HG03439 (cell line): ENCODE measurements around the gene HDGF.

Experiments
- ATAC-seq: cut with Tn5 transposase; IDR thresholded peaks from one replicate; pipeline ENCODE4 v1.9.1; 2021; ENCODE audit warnings: mild to moderate bottlenecking, moderate library complexity; ENCODE audit not compliant: unreplicated experiment

Gene HDGF

DNA sequence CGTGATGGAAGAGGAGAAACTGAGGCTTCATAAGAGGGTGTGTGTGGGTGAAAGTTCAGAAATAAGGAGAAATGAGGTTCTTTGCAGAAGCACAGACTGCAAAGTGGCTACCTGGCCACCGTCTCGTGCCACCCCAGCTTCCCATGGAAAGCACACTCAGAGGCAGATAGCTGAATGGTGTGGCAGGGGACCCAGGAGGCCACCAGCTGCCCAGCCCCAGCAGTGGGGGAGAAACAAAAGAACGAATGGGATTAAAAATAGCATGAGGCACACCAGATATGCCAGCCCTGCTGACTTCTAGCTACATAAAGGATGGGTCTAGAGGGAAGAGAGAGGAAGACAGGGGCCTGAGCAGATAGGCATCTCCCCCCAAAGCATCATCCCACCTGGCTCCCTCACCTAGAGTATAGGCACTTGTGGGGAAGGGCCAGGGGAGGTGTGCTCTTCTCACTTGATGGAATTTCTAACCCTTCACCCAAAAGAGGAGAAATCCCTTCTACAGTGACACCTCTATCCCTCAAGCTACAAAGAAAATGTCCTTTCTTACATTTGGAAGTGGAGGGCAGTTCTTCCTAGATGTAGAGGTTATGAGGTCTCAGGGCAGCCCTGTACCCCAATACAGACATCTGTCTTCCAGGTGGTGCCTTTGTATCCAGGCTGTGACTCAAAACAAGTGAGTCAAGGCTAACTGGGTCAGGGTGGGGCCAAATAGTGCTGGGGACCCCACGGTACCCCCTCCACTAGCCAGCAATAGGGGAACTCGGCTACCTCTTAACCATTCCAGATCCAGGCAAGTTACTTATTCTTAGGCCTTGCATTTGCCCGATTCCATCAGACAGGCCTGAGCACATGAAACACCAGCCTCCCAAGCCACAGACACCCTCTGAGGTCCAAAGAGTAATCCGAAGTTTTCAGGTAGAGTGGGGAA lies 3.5 kb downstream of the HDGF start:
- ATAC-seq, result no peak

DNA sequence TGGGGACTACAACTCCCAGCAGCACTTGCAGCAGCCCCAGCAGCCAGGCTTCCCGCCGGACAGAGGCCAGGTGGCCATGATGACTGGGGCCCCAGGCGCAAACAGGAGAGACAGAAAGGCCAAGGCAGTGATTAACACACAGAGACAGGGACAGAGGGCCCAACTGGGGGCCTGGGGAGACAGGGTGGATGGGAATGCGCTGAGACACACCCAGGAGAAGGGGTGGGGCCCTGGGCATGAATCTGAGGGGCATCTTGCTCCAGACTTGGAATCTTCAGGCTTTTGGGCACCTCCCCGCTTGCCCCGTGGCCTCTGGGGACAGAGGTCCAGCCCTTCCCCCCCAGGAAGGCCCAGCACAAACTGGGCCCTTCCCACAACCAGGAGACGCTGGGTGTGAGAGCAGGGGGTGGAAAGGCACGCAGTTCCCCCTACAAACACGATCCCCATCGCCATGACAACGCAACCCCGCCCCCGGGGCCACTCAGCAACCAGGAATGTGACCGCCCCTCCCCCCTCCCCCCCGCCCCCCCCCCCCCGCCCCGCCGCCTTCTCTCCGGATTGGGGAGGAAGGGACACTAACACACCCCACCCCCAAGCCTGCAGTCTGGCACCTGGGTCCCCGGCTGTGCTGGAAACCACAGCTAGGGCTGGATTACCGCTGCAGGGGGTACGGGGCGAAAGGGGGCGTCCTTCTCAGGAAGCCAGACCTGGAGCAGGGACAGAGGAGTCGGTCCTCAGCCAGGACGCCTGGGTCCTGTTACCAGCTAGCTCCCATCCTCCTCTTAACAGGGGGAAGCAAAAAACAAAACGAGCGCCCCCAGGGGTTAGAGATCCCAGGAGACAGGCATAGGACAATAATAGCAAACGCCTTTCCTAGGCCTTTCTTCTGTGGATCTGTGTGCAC lies 4.5 kb downstream of the HDGF start:
- no peak for ATAC-seq

DNA sequence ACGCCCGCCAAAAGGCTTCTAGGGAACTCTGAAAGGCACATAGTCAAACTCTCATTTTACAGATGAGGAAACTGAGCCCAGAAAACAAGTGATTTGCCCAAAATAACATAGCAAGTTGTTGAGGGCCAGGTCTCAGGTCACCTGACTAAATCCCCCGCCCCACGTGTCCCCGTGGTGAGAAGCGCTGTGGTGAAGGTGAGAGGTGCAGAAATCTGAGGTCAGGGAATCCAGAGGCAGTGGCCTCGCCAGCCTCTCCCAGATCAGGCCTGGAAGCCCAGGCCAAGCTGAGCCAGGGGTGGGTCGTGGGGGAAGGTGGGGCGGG lies 5.1 kb downstream of the HDGF start:
- no peak for ATAC-seq

DNA sequence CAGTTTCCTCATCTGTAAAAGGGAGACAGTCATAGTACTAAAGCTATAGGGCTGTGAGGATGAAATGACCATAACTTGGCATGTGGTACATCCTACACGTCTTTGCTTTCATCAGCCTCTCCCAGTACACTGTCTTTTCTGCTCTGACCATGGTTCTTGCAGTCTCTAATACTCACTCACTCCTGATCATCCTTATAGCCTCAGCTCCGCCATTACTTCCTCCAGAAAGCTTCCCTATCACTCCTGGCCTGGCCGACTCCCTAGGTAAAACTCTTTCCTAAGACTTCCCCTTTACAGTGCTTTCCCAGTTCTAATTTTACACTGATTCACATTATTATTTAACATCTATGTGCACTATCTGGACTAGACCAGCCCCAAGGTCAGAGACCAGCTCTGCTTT lies 5.6 kb downstream of the HDGF start:
- no peak for ATAC-seq

DNA sequence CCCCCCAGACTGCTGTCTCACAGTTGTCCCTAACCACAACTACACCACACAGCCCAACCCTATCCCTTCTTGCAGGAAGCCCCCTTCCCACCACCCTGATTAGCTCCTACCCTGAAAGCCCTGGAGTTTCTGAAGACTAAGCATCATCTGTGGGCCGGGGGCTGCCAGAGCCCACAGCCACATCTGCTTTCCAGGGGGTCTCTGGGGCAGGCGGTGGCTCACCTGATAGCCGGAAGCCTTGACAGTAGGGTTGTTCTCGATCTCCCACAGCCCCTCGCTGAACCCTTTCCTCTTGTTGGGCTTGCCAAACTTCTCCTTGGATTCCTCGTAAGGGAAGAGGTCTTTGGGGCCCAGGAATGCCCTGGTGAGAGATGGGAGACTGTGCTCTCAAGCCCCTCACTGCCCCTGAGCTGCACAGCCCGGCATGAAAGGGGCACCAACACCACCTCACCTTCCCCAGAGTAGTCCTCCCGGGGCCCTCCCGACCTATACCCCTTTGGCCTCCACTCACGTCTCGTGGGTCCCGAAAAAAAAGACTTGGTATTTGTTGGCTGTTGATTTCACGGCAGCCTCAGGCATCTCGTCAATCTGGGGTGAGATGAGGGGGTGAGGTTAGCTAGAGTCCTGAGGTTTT lies 6.6 kb downstream of the HDGF start:
- no peak for ATAC-seq

DNA sequence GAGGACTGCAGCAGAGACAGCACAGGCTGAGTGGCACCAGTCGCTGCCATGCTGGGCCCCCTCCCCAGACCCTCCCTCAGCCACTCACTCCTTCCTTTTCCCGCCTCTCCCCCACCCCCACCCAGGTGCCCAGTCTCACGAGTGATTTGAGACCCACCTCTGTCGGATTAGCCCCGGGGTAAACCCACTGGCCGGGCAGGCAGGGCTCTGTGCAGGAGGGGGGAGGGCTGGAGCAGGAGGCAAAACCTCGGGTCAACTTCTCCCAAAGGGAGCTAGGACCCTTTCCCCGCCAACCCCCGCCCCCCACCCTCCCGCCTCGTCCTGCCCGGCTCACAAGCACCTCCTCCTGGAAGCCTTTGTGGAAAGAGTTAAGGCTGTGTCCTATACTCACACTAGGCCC lies 7.1 kb downstream of the HDGF start:
- no peak for ATAC-seq

DNA sequence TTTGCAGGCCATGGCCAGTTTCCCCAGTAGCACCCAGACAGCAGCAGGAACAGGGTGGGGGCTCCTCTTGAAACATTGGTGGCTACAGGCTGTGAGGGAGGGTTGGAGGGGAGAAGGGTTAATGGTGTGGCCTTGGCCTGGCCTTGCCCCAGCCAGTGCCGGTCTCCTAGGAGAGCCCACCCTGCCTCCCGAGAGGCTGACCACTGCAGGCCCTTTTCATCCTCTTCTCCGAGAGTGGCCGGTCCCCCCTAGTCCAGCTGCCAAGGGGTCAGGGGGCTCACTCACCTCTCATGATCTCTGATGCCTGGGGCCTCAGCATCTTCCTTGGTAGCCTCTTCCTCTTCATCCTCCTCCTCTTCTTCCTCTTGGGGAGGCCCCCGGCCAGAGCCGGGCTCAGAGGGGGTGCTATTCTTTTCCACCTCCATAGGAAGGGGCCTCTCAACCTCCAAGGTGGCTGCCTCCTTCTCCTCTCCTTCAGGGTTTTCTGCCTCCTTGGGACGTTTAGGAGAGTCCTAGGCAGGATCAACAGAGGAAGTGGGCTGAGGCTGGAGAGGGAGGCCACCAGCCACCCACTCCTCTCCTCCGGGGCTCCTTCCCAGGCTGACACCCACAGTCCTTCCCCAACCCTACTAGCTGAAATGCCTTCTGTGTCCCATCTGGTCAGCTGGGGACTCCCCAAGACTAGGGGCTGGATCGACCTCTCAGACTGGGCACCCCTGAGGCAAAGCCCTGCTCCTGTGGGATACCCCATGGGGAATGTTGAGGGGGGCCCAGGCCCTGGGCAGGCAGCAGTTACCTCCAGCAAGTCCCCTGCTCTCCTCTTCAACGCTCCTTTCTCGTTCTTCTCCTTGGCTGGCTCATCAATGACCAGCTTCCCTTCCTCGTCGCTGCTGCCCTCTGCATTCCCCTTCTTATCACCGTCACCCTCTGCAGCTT lies 7.8 kb downstream of the HDGF start:
- ATAC-seq, result no peak

DNA sequence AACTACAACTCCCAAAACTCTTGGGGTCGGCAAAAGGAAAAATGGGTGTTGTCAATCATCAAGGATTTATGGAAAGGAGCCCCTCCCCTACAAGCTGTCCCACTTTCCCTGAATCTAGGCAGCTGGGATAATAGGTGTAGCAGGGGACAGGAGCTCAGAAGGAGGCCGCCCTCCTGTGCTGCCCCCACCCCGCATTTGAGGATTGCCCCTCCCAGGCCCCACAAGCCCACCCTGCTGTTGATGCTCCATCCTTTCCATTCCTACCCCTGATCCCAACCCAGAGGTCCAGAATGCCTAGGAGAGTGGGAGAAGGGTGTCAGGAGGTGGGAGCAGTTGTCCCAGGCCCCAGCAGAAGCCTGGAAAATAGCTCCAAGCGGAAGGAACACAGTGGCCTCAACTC lies 8.7 kb downstream of the HDGF start:
- no peak for ATAC-seq

DNA sequence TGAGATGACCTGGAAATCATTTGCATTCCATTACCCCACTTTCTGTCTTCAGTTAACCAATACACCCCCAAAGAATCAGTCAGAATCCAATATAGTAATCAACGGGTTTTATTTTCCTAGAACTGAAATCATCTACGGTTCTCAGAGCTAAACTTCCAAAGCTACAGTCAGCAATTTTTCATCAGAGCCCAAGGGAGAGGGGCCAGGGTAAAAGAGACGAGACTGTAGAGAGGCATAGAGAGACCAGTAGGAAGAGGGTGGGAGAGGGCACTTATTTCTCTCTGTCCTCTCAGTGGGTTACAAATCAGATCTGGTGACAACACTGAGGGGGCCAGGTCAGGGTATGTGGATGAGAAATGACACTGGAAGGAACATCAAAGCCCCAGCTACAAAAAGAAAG lies 9.5 kb downstream of the HDGF start:
- no peak for ATAC-seq

DNA sequence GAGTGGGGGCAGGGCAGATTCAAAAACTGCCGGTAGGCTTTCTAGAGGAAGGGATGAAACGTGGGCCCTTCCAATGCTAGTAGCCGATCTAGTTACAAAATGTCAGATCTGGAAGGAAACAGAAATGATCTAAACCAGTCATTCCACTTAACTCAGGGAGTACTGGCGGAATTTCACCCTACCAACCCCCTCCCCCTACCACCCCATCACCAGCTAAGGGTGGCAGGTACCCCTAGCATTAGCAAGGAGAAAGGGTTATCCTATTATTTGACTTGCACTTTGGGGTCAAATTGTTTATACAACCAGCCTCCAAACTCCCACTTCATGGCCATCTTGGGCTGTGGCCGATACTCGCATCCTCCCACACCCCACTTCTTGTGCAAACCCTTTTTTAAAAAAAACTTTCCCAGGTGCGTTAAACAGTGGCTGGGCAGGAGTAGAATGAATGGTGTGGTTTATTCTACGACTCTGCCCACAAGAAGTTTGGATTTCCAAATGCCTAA lies 9.9 kb downstream of the HDGF start:
- peak; percentile 0 for ATAC-seq

DNA sequence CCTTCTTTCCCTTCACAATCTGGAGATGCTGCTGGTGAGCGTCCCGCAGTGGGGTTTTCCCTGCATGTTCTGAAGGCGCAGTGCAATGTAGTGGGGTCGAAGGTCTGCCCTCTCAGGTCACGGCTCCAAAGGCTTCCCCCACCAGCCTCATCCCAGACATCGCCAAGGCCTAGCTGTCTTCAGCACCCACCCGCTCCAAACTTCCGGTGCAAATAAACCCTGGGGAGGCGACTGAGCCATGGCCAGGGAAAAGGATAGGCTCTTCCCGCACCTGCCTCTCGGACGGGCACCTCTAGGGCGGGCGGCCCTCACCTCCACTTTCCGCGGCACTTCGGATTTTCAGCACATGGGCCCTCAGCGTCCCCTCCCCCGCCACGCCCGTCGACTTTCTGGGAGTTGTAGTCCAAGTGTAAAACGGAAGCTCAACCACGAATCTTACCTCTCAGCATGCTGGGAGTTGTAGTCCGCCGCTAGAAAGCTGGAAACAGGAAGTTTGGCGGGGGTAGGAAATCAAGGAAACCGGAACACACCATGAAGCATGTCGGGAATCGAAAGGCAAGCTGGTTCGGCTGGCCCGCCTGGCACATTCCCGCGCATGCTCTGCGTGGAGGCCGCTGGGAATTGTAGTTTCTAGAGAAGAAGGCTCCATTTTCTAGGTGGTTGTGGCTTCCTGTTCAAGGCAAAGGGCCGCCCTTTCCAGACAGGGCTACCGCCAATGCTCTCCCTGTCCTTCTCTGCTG lies 10.6 kb downstream of the HDGF start, which contains the start of gene MRPL24:
Gene MRPL24 (minus strand): TSS at position 348 of the 740 bp plus-strand sequence. CDS start 2,384 bp downstream, outside the sequence.
- peak; percentile 80 for ATAC-seq

DNA sequence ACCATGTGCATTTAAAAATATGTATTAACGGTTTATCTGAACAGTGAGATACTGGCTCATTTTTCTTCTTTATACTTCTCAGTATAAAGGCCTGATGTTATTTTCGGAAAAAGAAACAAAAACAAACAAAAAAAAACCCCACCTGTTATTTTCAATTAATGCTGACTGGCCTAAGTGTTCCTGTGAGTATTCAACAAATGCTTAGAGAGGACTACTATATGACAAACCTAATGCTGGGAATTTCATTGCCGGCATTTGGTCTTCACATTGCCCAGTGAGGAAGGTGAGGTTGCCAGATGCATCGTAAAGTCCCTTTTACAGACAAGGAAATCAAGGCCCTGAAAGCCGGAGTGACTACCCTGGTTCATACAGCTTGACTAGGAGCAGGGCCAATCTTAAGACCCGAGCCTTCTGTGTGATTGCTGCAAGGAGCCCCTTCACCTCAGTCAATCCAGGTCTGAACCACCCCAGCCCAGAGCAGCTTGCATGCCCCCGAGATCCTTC lies 11.2 kb downstream of the HDGF start:
- ATAC-seq, result no peak

DNA sequence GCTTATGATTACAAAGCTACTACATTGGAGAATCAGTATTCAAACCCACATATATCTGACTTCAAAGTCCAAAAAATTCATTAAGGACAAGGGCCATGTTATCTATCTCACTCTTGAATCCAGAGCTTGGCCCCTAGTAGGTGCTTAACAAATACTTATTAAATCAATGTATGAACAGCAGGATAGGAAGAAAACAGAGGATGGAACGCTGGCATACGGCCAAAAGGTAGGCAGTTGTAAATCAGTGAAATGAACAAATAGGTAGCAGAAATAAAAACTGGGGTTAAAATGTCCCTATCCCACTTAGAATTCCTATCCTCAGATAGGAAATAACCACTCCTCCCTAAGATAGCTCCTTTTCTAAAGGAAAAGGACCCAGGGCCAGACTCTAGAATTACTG lies 12.6 kb downstream of the HDGF start:
- no peak for ATAC-seq

DNA sequence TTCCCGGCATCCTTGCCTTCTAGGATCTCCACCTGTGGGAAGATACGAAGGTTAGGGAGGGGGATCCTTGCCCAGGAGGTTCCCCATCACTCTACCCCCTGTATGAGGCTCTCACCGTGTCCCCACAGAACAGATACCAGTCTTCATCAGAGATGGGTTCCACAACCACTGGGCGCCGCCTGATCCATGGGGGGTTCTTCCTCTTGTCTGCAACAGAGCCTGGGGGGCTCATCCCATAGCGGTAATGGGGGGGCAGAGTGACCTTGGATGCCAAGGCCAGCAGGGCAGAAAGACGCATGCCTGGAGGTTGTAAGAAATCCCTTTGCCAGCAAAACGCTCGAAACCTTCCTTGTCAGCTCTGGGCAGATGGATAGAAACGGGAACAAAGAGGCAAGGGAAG lies 13.1 kb downstream of the HDGF start:
- no peak for ATAC-seq

DNA sequence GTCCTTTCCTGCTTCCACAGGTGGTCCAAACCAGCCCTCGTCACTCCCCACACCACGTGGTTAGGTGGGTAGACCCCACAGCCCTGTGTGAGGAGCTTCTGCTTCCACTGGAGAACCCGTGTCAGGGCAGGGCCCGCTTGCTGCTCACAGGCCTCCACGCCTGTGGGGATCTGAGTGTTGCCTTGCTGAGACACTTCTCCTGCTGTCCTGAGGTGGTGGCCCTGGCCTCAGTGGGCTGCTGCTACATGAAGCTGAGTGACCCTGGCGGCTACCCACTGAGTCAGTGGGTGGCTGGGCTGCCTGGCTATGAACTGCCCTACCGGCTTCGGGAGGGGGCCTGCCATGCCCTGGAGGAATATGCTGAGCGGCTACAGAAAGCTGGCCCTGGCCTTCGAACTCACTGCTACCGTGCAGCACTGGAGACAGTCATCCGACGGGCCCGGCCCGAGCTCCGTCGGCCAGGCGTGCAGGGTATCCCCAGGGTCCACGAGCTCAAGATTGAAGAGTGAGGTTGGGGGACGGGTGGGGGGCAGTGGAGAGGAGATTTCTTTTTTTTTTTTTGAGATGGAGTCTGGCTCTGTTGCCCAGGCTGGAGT lies 17.4 kb downstream of the HDGF start:
- no peak for ATAC-seq

DNA sequence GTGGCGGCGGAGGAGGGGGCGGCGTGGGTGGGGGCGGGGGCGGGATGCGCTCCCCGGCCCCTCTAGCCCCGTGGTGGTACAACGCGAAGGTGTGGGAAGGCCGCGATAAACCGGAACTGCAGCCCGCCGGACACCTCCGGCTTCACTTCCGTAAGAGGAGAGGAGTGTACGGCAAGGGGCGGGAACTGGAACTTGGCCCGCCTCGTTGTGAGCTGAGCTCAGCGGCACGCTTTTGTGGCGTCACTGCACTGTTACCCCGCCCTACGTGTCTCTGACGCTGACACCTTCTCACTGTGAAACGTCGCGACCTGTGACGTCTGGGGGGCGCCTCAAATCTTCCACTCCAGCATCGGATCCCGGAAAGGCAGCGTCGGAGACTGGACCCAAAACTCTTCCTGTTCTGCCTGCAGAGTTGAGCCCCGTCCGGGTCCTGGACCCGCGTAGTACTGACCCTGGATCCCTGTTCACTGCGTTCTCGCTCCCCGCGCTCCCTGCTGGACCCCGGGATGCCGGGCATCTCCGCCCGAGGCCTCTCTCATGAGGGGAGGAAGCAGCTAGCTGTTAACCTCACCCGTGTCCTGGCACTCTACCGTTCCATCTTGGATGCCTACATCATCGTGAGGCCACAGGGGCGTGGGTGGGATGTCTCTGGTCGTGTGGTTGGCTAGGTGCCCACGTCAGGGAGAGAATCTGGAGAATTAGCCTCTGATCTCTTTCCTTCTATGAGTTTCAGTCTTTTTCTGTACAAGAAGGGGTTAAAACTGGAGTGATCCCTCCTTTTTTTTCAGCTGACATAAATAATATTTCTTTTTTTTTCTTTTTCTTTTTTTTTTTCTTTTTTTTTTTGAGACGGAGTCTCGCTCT lies 22.6 kb downstream of the HDGF start, which contains the start of gene ISG20L2:
Gene ISG20L2 (minus strand): TSS at position 168 of the 864 bp plus-strand sequence. CDS start 1,114 bp downstream, outside the sequence.
- ATAC-seq, result peak; percentile 85

DNA sequence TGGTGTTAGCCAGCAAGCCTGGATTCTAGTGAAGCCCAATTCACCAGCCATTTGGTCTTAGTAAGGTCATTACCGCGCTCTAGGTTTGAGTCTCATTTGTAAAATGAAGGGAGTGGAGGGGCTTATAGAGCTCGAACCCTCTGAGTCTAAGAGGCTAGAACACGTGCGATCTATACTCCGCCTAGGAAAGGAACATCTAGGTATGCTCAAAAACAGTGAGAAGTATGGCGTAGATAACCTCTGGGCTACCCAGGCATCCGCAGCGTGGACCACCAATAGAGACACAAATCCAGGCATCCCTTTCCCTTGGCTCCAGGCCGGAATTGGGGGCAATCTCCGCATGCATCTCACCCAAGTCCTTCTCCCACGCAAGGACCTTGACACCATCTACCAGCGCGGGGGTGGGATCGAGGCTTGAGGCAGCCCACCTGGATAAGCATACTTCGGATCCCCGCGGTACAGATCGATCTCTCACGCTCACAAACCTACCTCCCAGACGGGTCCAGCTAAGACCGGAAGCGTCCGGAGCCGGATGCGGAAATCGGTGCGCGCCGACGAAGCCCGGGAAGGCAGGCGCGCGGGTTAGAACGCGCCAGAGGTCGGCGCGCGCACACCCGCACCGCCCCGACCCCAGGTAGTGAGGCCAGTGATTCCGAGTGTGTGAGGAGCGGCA lies 23.4 kb downstream of the HDGF start, which contains the start of gene METTL25B:
Gene METTL25B (plus strand): TSS at position 544 of the 673 bp plus-strand sequence. CDS start 636 bp downstream, outside the sequence.
- peak; percentile 56 for ATAC-seq
